ENCODE results near the gene PRRG4.

PRRG4 gene

GRCh38 chr11:32809313-32809712 is 20.4 kb upstream of the PRRG4 start:
- Histone ChIP-seq H3K4me1 (ENCODE audit: insufficient read depth, low read length) (no peaks in the 10 kb centered on the region), H3K27me3 (ENCODE audit: insufficient read depth, low read length, poor library complexity) (no peaks in the 10 kb centered on the region), H2AFZ (ENCODE audit: low read depth, low read length) (no peak overlapping the region)

GRCh38 chr11:32817181-32817851 is 12.4 kb upstream of the PRRG4 start:
- no peaks in the 10 kb centered on the region for H3K79me2 ChIP-seq (ENCODE audit: insufficient read depth, low read length)
- H4K20me1 ChIP-seq (ENCODE audit: insufficient read depth, low read length): no peaks in the 10 kb centered on the region
- no peak overlapping the region for H2AFZ ChIP-seq (ENCODE audit: low read depth, low read length)
- no peak overlapping the region for H3K4me2 ChIP-seq (ENCODE audit: insufficient read depth, low read length)
- ATAC-seq (ENCODE audit: insufficient read depth, low read depth): no peak
- no peaks in the 10 kb centered on the region for H3K9me3 ChIP-seq (ENCODE audit: insufficient read depth, low read length, severe bottlenecking)
- H3K36me3 ChIP-seq (ENCODE audit: insufficient read depth, low read length): no peaks in the 10 kb centered on the region
- no peaks in the 10 kb centered on the region for H3K27me3 ChIP-seq (ENCODE audit: insufficient read depth, low read length, poor library complexity)
- no peak overlapping the region for H3K9ac ChIP-seq (ENCODE audit: low read depth, low read length)
- TF ChIP-seq EZH2 (IDR thresholded peaks at IDR 0.05; ENCODE audit: borderline replicate concordance, low read depth, low read length, severe bottlenecking) (no peak), CTCF (IDR thresholded peaks at IDR 0.05; ENCODE audit: borderline replicate concordance, extremely low read depth, low read length, poor library complexity, severe bottlenecking) (no peak)
- DNase-seq: no peak
- H3K27ac ChIP-seq (ENCODE audit: low read length): no peak overlapping the region
- no peaks in the 10 kb centered on the region for H3K4me1 ChIP-seq (ENCODE audit: insufficient read depth, low read length)
- no peak overlapping the region for H3K4me3 ChIP-seq (ENCODE audit: low read depth in 1 of 2, low read length in 2 of 2)

More at GRCh38 chr11:32809313-32809712, 20.4 kb upstream of the PRRG4 start:
- no peak for TF ChIP-seq EZH2 (IDR thresholded peaks at IDR 0.05; ENCODE audit: borderline replicate concordance, low read depth, low read length, severe bottlenecking)
- peak; percentile 77 for TF ChIP-seq CTCF (IDR thresholded peaks at IDR 0.05; ENCODE audit: borderline replicate concordance, extremely low read depth, low read length, poor library complexity, severe bottlenecking)
- Histone ChIP-seq H3K36me3 (ENCODE audit: insufficient read depth, low read length) (no peaks in the 10 kb centered on the region), H3K79me2 (ENCODE audit: insufficient read depth, low read length) (no peaks in the 10 kb centered on the region), H4K20me1 (ENCODE audit: insufficient read depth, low read length) (no peaks in the 10 kb centered on the region), H3K9ac (ENCODE audit: low read depth, low read length) (no peak overlapping the region), H3K9me3 (ENCODE audit: insufficient read depth, low read length, severe bottlenecking) (no peaks in the 10 kb centered on the region), H3K27ac (ENCODE audit: low read length) (no peak overlapping the region), H3K4me2 (ENCODE audit: insufficient read depth, low read length) (no peak overlapping the region), H3K4me3 (ENCODE audit: low read depth in 1 of 2, low read length in 2 of 2) (no peak overlapping the region)
- ATAC-seq (ENCODE audit: insufficient read depth, low read depth) (peak; percentile 97), DNase-seq (peak; percentile 68)

- Histone ChIP-seq H3K9ac (ENCODE audit: low read depth, low read length) (no peak overlapping the region), H3K4me2 (ENCODE audit: insufficient read depth, low read length) (no peak overlapping the region), H3K27ac (ENCODE audit: low read length) (no peak overlapping the region), H3K36me3 (ENCODE audit: insufficient read depth, low read length) (no peaks in the 10 kb centered on the region), H3K9me3 (ENCODE audit: insufficient read depth, low read length, severe bottlenecking) (no peaks in the 10 kb centered on the region), H3K4me3 (ENCODE audit: low read depth in 1 of 2, low read length in 2 of 2) (no peak overlapping the region), H2AFZ (ENCODE audit: low read depth, low read length) (no peak overlapping the region), H4K20me1 (ENCODE audit: insufficient read depth, low read length) (no peaks in the 10 kb centered on the region), H3K79me2 (ENCODE audit: insufficient read depth, low read length) (no peaks in the 10 kb centered on the region), H3K4me1 (ENCODE audit: insufficient read depth, low read length) (no peaks in the 10 kb centered on the region), H3K27me3 (ENCODE audit: insufficient read depth, low read length, poor library complexity) (no peaks in the 10 kb centered on the region)
- DNase-seq: no peak
- TF ChIP-seq EZH2 (IDR thresholded peaks at IDR 0.05; ENCODE audit: borderline replicate concordance, low read depth, low read length, severe bottlenecking) (no peak), CTCF (IDR thresholded peaks at IDR 0.05; ENCODE audit: borderline replicate concordance, extremely low read depth, low read length, poor library complexity, severe bottlenecking) (no peak)
- no peak for ATAC-seq (ENCODE audit: insufficient read depth, low read depth)
These were observed 11.9 kb upstream of the PRRG4 start for GRCh38 chr11:32817852-32818183.
